NCI-H2196 treated with DMSO at 0.1 percent for 48 hours (cell line): Measurements from ENCODE around the gene LTBP1.
"Not testable (repeated sequence)": the region's sequence is repeated elsewhere in the genome, so short reads cannot be mapped to it uniquely, and the experiment has no call there.

Source experiments
- DNase-seq: peaks from one replicate; lab custom pipeline; 2025; ENCODE audit not compliant: unreplicated experiment; lab: John Stamatoyannopoulos, UW

The LTBP1 gene

GRCh38 chr2:32960647-32961403, 14.1 kb downstream of the LTBP1 start:
- DNase-seq: no peak

- no peak for DNase-seq
These were observed 15.9 kb downstream of the LTBP1 start for GRCh38 chr2:32962690-32963089.

GRCh38 chr2:32963941-32964340, 17.2 kb downstream of the LTBP1 start:
- no peak for DNase-seq

- DNase-seq: no peak
These were observed 18.9 kb downstream of the LTBP1 start for GRCh38 chr2:32965523-32966171.

GRCh38 chr2:32969444-32970162, 22.9 kb downstream of the LTBP1 start:
- DNase-seq: no peak

GRCh38 chr2:32973772-32974171, 27.0 kb downstream of the LTBP1 start:
- not testable (repeated sequence) for DNase-seq

GRCh38 chr2:32976409-32977063, 29.8 kb downstream of the LTBP1 start:
- DNase-seq: no peak

GRCh38 chr2:32977228-32977758, 30.5 kb downstream of the LTBP1 start:
- no peak for DNase-seq

GRCh38 chr2:32981612-32982011, 34.9 kb downstream of the LTBP1 start:
- no peak for DNase-seq

GRCh38 chr2:32983193-32983924, 36.6 kb downstream of the LTBP1 start:
- DNase-seq: not testable (repeated sequence)

- no peak for DNase-seq
These were observed 39.7 kb downstream of the LTBP1 start for GRCh38 chr2:32986480-32986879.

- no peak for DNase-seq
These were observed 41.8 kb downstream of the LTBP1 start for GRCh38 chr2:32988525-32988924.

GRCh38 chr2:32990556-32990955, 43.8 kb downstream of the LTBP1 start:
- DNase-seq: no peak

- DNase-seq: no peak
These were observed 44.5 kb downstream of the LTBP1 start for GRCh38 chr2:32991091-32991845.

- DNase-seq: no peak
These were observed 46.3 kb downstream of the LTBP1 start for GRCh38 chr2:32993005-32993539.

GRCh38 chr2:32997705-32998104, 51.0 kb downstream of the LTBP1 start:
- DNase-seq: no peak

GRCh38 chr2:33000986-33001385, 54.2 kb downstream of the LTBP1 start:
- no peak for DNase-seq

- DNase-seq: no peak
These were observed 55.1 kb downstream of the LTBP1 start for GRCh38 chr2:33001823-33002222.

GRCh38 chr2:33002863-33003262, 56.1 kb downstream of the LTBP1 start:
- no peak for DNase-seq

- no peak for DNase-seq
These were observed 58.3 kb downstream of the LTBP1 start for GRCh38 chr2:33005057-33005456.
